GM23338 (cell line): Measurements from ENCODE around the gene SCAND1. TPM values are rescaled to one million over a fixed set of nuclear protein-coding genes. Genes with fewer than 3 reads are reported as not detected.

Experiments
- ATAC-seq: fragments of 200-7000 bp; cut with Tn5 transposase; 3 replicates; pipeline ENCODE4 v1.9.1; 2020
- DNase-seq: peaks from one replicate; pipeline ENCODE4 v3.0.0-alpha.2; 2015; ENCODE audit warnings: low spot score
- H2AFZ ChIP-seq: fragments of 200-600 bp; sonication (generic); 2 replicates; pipeline ENCODE4 v1.8.0; 2016; ENCODE audit warnings: antibody characterized with exemption, mild to moderate bottlenecking, moderate library complexity
- H3F3A ChIP-seq: fragments of 200-600 bp; sonication (generic); replicated peaks from 2 replicates; pipeline ENCODE4 v1.8.0; 2017; ENCODE audit warnings: antibody characterized with exemption, mixed run types, low read depth
- H3K27ac ChIP-seq: fragments of 200-600 bp; sonication (generic); 2 replicates; pipeline ENCODE4 v1.6.1; 2016; ENCODE audit warnings: low read depth
- H3K27me3 ChIP-seq: fragments of 200-600 bp; sonication (generic); 2 replicates; pipeline ENCODE4 v1.8.0; 2016; ENCODE audit warnings: mild to moderate bottlenecking, mixed run types, moderate library complexity; ENCODE audit not compliant: insufficient read depth
- H3K36me3 ChIP-seq: fragments of 200-600 bp; sonication (generic); 2 replicates; pipeline ENCODE4 v1.8.0; 2016; ENCODE audit warnings: mild to moderate bottlenecking; ENCODE audit not compliant: insufficient read depth
- H3K4me1 ChIP-seq: fragments of 200-600 bp; sonication (generic); 2 replicates; pipeline ENCODE4 v1.8.0; 2016; ENCODE audit warnings: mild to moderate bottlenecking, moderate library complexity; ENCODE audit not compliant: insufficient read depth
- H3K4me2 ChIP-seq: fragments of 200-600 bp; sonication (generic); 2 replicates; pipeline ENCODE4 v1.7.1; 2017; ENCODE audit warnings: mixed run types
- H3K4me3 ChIP-seq: fragments of 200-600 bp; sonication (generic); 2 replicates; pipeline ENCODE4 v1.6.1; 2016; ENCODE audit warnings: mixed run types
- H3K79me2 ChIP-seq: fragments of 200-600 bp; sonication (generic); replicated peaks from 2 replicates; pipeline ENCODE4 v1.8.0; 2017; ENCODE audit warnings: mild to moderate bottlenecking; ENCODE audit not compliant: insufficient read depth
- H3K9me2 ChIP-seq: fragments of 200-600 bp; sonication (generic); 2 replicates; pipeline ENCODE4 v1.8.0; 2017; ENCODE audit not compliant: insufficient read depth
- H4K20me1 ChIP-seq: fragments of 200-600 bp; sonication (generic); replicated peaks from 2 replicates; pipeline ENCODE4 v1.8.0; 2017; ENCODE audit warnings: mild to moderate bottlenecking; ENCODE audit not compliant: insufficient read depth
- H3K27ac Mint-ChIP-seq: 2 replicates; pipeline ENCODE4 v1.8.0; 2020; ENCODE audit warnings: inconsistent platforms, mild to moderate bottlenecking, moderate library complexity, mixed read lengths
- H3K27me3 Mint-ChIP-seq: 3 replicates; pipeline ENCODE4 v1.8.0; 2022; ENCODE audit warnings: low read depth, mild to moderate bottlenecking, moderate library complexity, mixed read lengths, inconsistent platforms; ENCODE audit not compliant: insufficient read depth, poor library complexity
- H3K36me3 Mint-ChIP-seq: 3 replicates; pipeline ENCODE4 v1.8.0; 2021; ENCODE audit warnings: low read depth, mild to moderate bottlenecking, inconsistent platforms, moderate library complexity, mixed read lengths
- H3K4me1 Mint-ChIP-seq: 3 replicates; pipeline ENCODE4 v1.8.0; 2020; ENCODE audit warnings: mild to moderate bottlenecking, inconsistent platforms, mixed read lengths
- H3K4me3 Mint-ChIP-seq: 3 replicates; pipeline ENCODE4 v1.8.0; 2021; ENCODE audit warnings: moderate library complexity, mild to moderate bottlenecking, inconsistent platforms, mixed read lengths
- H3K9me3 Mint-ChIP-seq: 3 replicates; pipeline ENCODE4 v1.8.0; 2020; ENCODE audit warnings: moderate library complexity, mild to moderate bottlenecking, inconsistent platforms, mixed read lengths
- CREB1 ChIP-seq: fragments of 250-450 bp; sonication (Bioruptor Pico); IDR thresholded peaks from 2 replicates; pipeline ENCODE4 v1.5.0; 2020; ENCODE audit warnings: low read depth, mild to moderate bottlenecking, moderate library complexity
- EZH2 ChIP-seq: fragments of 200-600 bp; sonication (generic); IDR thresholded peaks from one replicate; pipeline ENCODE4 v1.8.0; 2017; ENCODE audit warnings: antibody characterized with exemption, mild to moderate bottlenecking, low read depth; ENCODE audit not compliant: unreplicated experiment
- EZH2phosphoT487 ChIP-seq: fragments of 200-600 bp; sonication (generic); IDR thresholded peaks from one replicate; pipeline ENCODE4 v1.8.1; 2018; ENCODE audit warnings: antibody characterized with exemption; ENCODE audit not compliant: unreplicated experiment
- JUNB ChIP-seq: IDR thresholded peaks from one replicate; pipeline ENCODE4 v1.6.1; 2016; ENCODE audit warnings: antibody characterized with exemption; ENCODE audit not compliant: unreplicated experiment
- NANOG ChIP-seq: IDR thresholded peaks from 2 replicates; pipeline ENCODE4 v1.6.1; 2016; ENCODE audit warnings: antibody characterized with exemption, borderline replicate concordance
- POLR2AphosphoS5 ChIP-seq: IDR thresholded peaks from 2 replicates; pipeline ENCODE4 v1.6.1; 2016; ENCODE audit warnings: antibody characterized with exemption, low read depth
- STAT1 ChIP-seq: IDR thresholded peaks from one replicate; pipeline ENCODE4 v1.6.1; 2016; ENCODE audit warnings: antibody characterized with exemption; ENCODE audit not compliant: unreplicated experiment
- ZNF114 ChIP-seq: fragments of 250-450 bp; sonication (Bioruptor Pico); IDR thresholded peaks from 2 replicates; pipeline ENCODE4 v1.5.0; 2020; ENCODE audit warnings: mild to moderate bottlenecking, moderate library complexity
- ZNF331 ChIP-seq: fragments of 250-450 bp; sonication (Bioruptor Pico); IDR thresholded peaks from 2 replicates; pipeline ENCODE4 v1.5.0; 2020; ENCODE audit warnings: low read depth, mild to moderate bottlenecking, moderate library complexity
- polyA plus RNA-seq: library from polyadenylated mRNA; unstranded; fragments of >200 nt; fragmentation: Nextera tagmentation; extraction: Ambion mirVana; gene quantifications from 2 replicates; pipeline ENCODE4 v1.2.1, GENCODE V29; 2016
- total RNA-seq: library from RNA; depleted of rRNA; stranded (reverse); fragments of >200 nt; shearing (Covaris generic); gene quantifications from 2 replicates; pipeline ENCODE4 v1.2.3, GENCODE V29; 2014
- TF ChIP-seq, protein P1 (sequence below): IDR thresholded peaks from one replicate; pipeline ENCODE4 v1.6.1; 2018; ENCODE audit warnings: antibody characterized with exemption; ENCODE audit not compliant: unreplicated experiment
- TF ChIP-seq, protein P2 (sequence below): IDR thresholded peaks from 2 replicates; pipeline ENCODE4 v1.6.1; 2016; ENCODE audit warnings: antibody characterized with exemption
- TF ChIP-seq, protein P3 (sequence below), 2 experiments: fragments of 200-600 bp in 1 of 2; sonication (generic) in 1 of 2; conservative IDR thresholded peaks; 2 replicates each; pipeline versions ENCODE4 v1.5.1 to v1.6.1; 2016 to 2017; ENCODE audit warnings: antibody characterized with exemption in 2 of 2, low read depth in 2 of 2, mild to moderate bottlenecking in 2 of 2, moderate library complexity in 1 of 2
- TF ChIP-seq, protein P4 (sequence below): fragments of 250-450 bp; sonication (Bioruptor Pico); IDR thresholded peaks from 2 replicates; pipeline ENCODE4 v1.5.0; 2020; ENCODE audit warnings: mild to moderate bottlenecking, moderate library complexity

SCAND1 gene
- total and polyA plus RNA-seq, 2 experiments from 2014 or later: 118 to 245 TPM

DNA sequence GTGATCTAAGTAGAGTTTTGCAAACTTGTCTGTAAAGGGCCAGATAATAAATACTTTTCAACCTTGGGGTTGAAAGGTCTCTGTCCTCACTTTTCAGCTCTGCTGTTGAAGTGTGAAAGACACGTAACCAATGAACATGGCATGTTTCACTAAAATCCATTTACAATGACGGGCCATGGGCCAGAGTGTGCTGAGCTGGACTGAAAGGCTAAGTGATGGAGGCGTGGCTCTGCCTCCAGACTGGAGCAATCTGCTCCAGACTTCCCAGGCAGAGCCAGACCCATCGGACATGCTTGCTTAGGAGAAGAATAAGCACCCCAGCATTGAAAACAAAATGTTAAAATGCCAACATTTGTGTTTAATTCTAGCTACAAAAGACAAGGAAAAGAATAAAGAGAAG, 41.4 kb downstream of the SCAND1 start (continued):
- TF ChIP-seq, protein P1, sequence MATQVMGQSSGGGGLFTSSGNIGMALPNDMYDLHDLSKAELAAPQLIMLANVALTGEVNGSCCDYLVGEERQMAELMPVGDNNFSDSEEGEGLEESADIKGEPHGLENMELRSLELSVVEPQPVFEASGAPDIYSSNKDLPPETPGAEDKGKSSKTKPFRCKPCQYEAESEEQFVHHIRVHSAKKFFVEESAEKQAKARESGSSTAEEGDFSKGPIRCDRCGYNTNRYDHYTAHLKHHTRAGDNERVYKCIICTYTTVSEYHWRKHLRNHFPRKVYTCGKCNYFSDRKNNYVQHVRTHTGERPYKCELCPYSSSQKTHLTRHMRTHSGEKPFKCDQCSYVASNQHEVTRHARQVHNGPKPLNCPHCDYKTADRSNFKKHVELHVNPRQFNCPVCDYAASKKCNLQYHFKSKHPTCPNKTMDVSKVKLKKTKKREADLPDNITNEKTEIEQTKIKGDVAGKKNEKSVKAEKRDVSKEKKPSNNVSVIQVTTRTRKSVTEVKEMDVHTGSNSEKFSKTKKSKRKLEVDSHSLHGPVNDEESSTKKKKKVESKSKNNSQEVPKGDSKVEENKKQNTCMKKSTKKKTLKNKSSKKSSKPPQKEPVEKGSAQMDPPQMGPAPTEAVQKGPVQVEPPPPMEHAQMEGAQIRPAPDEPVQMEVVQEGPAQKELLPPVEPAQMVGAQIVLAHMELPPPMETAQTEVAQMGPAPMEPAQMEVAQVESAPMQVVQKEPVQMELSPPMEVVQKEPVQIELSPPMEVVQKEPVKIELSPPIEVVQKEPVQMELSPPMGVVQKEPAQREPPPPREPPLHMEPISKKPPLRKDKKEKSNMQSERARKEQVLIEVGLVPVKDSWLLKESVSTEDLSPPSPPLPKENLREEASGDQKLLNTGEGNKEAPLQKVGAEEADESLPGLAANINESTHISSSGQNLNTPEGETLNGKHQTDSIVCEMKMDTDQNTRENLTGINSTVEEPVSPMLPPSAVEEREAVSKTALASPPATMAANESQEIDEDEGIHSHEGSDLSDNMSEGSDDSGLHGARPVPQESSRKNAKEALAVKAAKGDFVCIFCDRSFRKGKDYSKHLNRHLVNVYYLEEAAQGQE: no peak
- no peak for TF ChIP-seq JUNB
- no peak for TF ChIP-seq STAT1
- TF ChIP-seq CREB1 (CRISPR knock-in tag): no peak
- TF ChIP-seq ZNF331 (CRISPR knock-in tag): no peak
- TF ChIP-seq EZH2: no peak
- TF ChIP-seq, protein P2, sequence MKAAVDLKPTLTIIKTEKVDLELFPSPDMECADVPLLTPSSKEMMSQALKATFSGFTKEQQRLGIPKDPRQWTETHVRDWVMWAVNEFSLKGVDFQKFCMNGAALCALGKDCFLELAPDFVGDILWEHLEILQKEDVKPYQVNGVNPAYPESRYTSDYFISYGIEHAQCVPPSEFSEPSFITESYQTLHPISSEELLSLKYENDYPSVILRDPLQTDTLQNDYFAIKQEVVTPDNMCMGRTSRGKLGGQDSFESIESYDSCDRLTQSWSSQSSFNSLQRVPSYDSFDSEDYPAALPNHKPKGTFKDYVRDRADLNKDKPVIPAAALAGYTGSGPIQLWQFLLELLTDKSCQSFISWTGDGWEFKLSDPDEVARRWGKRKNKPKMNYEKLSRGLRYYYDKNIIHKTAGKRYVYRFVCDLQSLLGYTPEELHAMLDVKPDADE: no peak
- TF ChIP-seq POLR2AphosphoS5: no peak
- no peak for TF ChIP-seq EZH2phosphoT487
- no peak for TF ChIP-seq ZNF114 (CRISPR knock-in tag)

DNA sequence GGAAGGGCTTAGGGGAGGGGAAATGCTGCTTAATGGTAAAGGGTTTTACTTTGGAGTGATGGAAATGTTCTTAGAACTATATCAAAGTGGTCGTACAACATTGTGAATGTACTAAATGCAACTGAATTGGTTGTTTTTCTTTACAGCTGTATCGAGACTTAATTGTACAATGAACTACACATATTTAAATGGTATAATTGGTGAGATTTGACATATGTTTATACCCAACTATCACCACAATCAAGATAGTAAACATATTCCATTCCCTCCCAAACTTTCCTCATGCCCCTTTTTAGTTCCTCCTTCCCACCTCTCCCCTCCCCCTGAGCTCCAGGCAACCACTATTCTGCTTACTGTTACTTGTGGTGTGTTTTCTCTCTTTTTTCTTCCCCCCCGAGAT, 44.0 kb downstream of the SCAND1 start:
- H3K9me2 ChIP-seq: no peaks in the 10 kb centered on the region
- H3K36me3 ChIP-seq: peaks cover 7% of the 10 kb centered on the region; the same call in 1 of the 2 replicates
- Mint-ChIP-seq H3K4me3 (no peak overlapping the region), H3K27me3 (peaks cover 6% of the 10 kb centered on the region), H3K36me3 (peaks cover 30% of the 10 kb centered on the region), H3K27ac (no peak overlapping the region), H3K9me3 (no peaks in the 10 kb centered on the region), H3K4me1 (peaks cover 28% of the 10 kb centered on the region)
- ATAC-seq: no peak
- H3K4me2 ChIP-seq: no peak overlapping the region
- no peak overlapping the region for H3K4me3 ChIP-seq
- H3K79me2 ChIP-seq: no peaks in the 10 kb centered on the region
- H3F3A ChIP-seq: no peaks in the 10 kb centered on the region
- H4K20me1 ChIP-seq: no peaks in the 10 kb centered on the region; the same call in 1 of the 2 replicates
- no peak overlapping the region for H3K27ac ChIP-seq
- no peaks in the 10 kb centered on the region for H3K27me3 ChIP-seq
- peaks cover 18% of the 10 kb centered on the region for H3K4me1 ChIP-seq
- DNase-seq: no peak
- no peak overlapping the region for H2AFZ ChIP-seq
- TF ChIP-seq EZH2 (no peak), STAT1 (no peak), CREB1 (CRISPR knock-in tag) (no peak), NANOG (no peak), ZNF331 (CRISPR knock-in tag) (no peak), ZNF114 (CRISPR knock-in tag) (no peak), POLR2AphosphoS5 (no peak), EZH2phosphoT487 (no peak)
- TF ChIP-seq, protein P3, sequence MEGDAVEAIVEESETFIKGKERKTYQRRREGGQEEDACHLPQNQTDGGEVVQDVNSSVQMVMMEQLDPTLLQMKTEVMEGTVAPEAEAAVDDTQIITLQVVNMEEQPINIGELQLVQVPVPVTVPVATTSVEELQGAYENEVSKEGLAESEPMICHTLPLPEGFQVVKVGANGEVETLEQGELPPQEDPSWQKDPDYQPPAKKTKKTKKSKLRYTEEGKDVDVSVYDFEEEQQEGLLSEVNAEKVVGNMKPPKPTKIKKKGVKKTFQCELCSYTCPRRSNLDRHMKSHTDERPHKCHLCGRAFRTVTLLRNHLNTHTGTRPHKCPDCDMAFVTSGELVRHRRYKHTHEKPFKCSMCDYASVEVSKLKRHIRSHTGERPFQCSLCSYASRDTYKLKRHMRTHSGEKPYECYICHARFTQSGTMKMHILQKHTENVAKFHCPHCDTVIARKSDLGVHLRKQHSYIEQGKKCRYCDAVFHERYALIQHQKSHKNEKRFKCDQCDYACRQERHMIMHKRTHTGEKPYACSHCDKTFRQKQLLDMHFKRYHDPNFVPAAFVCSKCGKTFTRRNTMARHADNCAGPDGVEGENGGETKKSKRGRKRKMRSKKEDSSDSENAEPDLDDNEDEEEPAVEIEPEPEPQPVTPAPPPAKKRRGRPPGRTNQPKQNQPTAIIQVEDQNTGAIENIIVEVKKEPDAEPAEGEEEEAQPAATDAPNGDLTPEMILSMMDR (conservative IDR thresholded peaks at IDR 0.05; ENCODE audit: low read depth in 2 of 2): no peak
- TF ChIP-seq, protein P4, sequence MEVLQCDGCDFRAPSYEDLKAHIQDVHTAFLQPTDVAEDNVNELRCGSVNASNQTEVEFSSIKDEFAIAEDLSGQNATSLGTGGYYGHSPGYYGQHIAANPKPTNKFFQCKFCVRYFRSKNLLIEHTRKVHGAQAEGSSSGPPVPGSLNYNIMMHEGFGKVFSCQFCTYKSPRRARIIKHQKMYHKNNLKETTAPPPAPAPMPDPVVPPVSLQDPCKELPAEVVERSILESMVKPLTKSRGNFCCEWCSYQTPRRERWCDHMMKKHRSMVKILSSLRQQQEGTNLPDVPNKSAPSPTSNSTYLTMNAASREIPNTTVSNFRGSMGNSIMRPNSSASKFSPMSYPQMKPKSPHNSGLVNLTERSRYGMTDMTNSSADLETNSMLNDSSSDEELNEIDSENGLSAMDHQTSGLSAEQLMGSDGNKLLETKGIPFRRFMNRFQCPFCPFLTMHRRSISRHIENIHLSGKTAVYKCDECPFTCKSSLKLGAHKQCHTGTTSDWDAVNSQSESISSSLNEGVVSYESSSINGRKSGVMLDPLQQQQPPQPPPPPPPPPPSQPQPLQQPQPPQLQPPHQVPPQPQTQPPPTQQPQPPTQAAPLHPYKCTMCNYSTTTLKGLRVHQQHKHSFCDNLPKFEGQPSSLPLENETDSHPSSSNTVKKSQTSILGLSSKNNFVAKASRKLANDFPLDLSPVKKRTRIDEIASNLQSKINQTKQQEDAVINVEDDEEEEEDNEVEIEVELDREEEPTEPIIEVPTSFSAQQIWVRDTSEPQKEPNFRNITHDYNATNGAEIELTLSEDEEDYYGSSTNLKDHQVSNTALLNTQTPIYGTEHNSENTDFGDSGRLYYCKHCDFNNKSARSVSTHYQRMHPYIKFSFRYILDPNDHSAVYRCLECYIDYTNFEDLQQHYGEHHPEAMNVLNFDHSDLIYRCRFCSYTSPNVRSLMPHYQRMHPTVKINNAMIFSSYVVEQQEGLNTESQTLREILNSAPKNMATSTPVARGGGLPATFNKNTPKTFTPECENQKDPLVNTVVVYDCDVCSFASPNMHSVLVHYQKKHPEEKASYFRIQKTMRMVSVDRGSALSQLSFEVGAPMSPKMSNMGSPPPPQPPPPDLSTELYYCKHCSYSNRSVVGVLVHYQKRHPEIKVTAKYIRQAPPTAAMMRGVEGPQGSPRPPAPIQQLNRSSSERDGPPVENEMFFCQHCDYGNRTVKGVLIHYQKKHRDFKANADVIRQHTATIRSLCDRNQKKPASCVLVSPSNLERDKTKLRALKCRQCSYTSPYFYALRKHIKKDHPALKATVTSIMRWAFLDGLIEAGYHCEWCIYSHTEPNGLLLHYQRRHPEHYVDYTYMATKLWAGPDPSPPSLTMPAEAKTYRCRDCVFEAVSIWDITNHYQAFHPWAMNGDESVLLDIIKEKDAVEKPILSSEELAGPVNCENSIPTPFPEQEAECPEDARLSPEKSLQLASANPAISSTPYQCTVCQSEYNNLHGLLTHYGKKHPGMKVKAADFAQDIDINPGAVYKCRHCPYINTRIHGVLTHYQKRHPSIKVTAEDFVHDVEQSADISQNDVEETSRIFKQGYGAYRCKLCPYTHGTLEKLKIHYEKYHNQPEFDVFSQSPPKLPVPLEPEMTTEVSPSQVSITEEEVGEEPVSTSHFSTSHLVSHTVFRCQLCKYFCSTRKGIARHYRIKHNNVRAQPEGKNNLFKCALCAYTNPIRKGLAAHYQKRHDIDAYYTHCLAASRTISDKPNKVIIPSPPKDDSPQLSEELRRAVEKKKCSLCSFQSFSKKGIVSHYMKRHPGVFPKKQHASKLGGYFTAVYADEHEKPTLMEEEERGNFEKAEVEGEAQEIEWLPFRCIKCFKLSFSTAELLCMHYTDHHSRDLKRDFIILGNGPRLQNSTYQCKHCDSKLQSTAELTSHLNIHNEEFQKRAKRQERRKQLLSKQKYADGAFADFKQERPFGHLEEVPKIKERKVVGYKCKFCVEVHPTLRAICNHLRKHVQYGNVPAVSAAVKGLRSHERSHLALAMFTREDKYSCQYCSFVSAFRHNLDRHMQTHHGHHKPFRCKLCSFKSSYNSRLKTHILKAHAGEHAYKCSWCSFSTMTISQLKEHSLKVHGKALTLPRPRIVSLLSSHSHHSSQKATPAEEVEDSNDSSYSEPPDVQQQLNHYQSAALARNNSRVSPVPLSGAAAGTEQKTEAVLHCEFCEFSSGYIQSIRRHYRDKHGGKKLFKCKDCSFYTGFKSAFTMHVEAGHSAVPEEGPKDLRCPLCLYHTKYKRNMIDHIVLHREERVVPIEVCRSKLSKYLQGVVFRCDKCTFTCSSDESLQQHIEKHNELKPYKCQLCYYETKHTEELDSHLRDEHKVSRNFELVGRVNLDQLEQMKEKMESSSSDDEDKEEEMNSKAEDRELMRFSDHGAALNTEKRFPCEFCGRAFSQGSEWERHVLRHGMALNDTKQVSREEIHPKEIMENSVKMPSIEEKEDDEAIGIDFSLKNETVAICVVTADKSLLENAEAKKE (CRISPR knock-in tag): no peak
